GM12878 (cell line): ENCODE measurements around the gene FKBP15. TPM values are rescaled to one million over a fixed set of nuclear protein-coding genes. Genes with fewer than 3 reads are reported as not detected.

Experiments used
- ATAC-seq: fragments of 200-7000 bp; cut with Tn5 transposase; 3 replicates; pipeline ENCODE4 v1.9.1; 2020; ENCODE audit warnings: mild to moderate bottlenecking, moderate library complexity
- BruUV-seq: library from RNA; stranded (reverse); fragments of 400-500 nt; replicated peaks from 2 replicates; lab custom pipeline; 2021; lab: Mats Ljungman, UMichigan
- CTCF ChIA-PET: fragments of 300-600 bp; sonication (Branson Sonifier 250); formaldehyde crosslinking; extraction: SDS; loops from one replicate; lab custom pipeline; 2021; ENCODE audit warnings: inconsistent platforms; lab: Yijun Ruan, JAX
- POLR2A ChIA-PET: fragments of 350-600 bp; formaldehyde crosslinking; extraction: SDS; loops from one replicate; lab custom pipeline; 2021; ENCODE audit warnings: inconsistent platforms; lab: Charles Lee
- RAD21 ChIA-PET: fragments of 300-600 bp; sonication (Branson Sonifier 250); formaldehyde crosslinking; loops from one replicate; lab custom pipeline; 2023; ENCODE audit warnings: antibody characterized with exemption; ENCODE audit not compliant: unreplicated experiment; lab: Charles Lee
- SMC1A ChIA-PET: fragments of 300-600 bp; sonication (Branson Sonifier 250); formaldehyde crosslinking; loops from one replicate; lab custom pipeline; 2023; ENCODE audit not compliant: unreplicated experiment, uncharacterized antibody; lab: Charles Lee
- DNase-seq: peaks from one replicate; pipeline ENCODE4 v3.0.0-alpha.2; 2011; ENCODE audit warnings: low read depth, low spot score
- FAIRE-seq: peaks from 3 replicates; lab custom pipeline; 2011; peaks lifted over from hg19 to GRCh38; lab: Jason Lieb, UNC
- H2AFZ ChIP-seq: 2 replicates; pipeline ENCODE4 v1.6.0; 2011; ENCODE audit warnings: low read depth, low read length, control low read depth; ENCODE audit not compliant: control insufficient read depth
- H3K27ac ChIP-seq: 2 replicates; pipeline ENCODE4 v1.5.1; 2011; ENCODE audit warnings: control low read depth; ENCODE audit not compliant: control insufficient read depth, insufficient read depth
- H3K27me3 ChIP-seq, 2 experiments: replicated peaks in 1 of 2; 2 replicates each; pipeline versions ENCODE4 v1.6.0 to v1.6.1; 2011; ENCODE audit warnings: low read length in 1 of 2; ENCODE audit not compliant: control insufficient read depth in 2 of 2, insufficient read depth in 2 of 2
- H3K36me3 ChIP-seq, 2 experiments: 2 replicates each; pipeline ENCODE4 v1.5.1; 2011; ENCODE audit warnings: low read length in 1 of 2; ENCODE audit not compliant: control insufficient read depth in 2 of 2, insufficient read depth in 2 of 2
- H3K4me1 ChIP-seq: 2 replicates; pipeline ENCODE4 v1.6.1; 2011; ENCODE audit warnings: mild to moderate bottlenecking, low read length, moderate library complexity, mixed read lengths; ENCODE audit not compliant: control insufficient read depth, insufficient read depth
- H3K4me2 ChIP-seq: 2 replicates; pipeline ENCODE4 v1.6.0; 2011; ENCODE audit warnings: control low read depth; ENCODE audit not compliant: control insufficient read depth, insufficient read depth
- H3K4me3 ChIP-seq: fragments of 200-600 bp; sonication (generic); 2 replicates; pipeline ENCODE4 v1.5.1; 2016
- H3K79me2 ChIP-seq: 2 replicates; pipeline ENCODE4 v1.6.0; 2011; ENCODE audit warnings: low read length; ENCODE audit not compliant: control insufficient read depth, insufficient read depth
- H3K9ac ChIP-seq: 2 replicates; pipeline ENCODE4 v1.8.0; 2011; ENCODE audit warnings: low read length, control low read depth, mixed read lengths; ENCODE audit not compliant: control insufficient read depth, insufficient read depth
- H3K9me3 ChIP-seq: replicated peaks from 3 replicates; pipeline ENCODE4 v1.5.1; 2011; ENCODE audit warnings: mild to moderate bottlenecking, low read length; ENCODE audit not compliant: control insufficient read depth, insufficient read depth
- H4K20me1 ChIP-seq: 2 replicates; pipeline ENCODE4 v1.6.0; 2011; ENCODE audit not compliant: control insufficient read depth, insufficient read depth
- CBX3 ChIP-seq: fragments of 200-600 bp; sonication (generic); IDR thresholded peaks from 2 replicates; pipeline ENCODE4 v1.6.1; 2016; ENCODE audit warnings: low read depth, borderline replicate concordance
- HDAC2 ChIP-seq: fragments of 200-600 bp; sonication (generic); IDR thresholded peaks from 2 replicates; pipeline ENCODE4 v1.6.1; 2017
- KDM1A ChIP-seq: fragments of 200-600 bp; sonication (generic); IDR thresholded peaks from 2 replicates; pipeline ENCODE4 v1.6.1; 2016; ENCODE audit warnings: borderline replicate concordance
- RAD21 ChIP-seq: IDR thresholded peaks from 2 replicates; pipeline ENCODE4 v1.6.1; 2011; ENCODE audit warnings: mild to moderate bottlenecking, low read depth, low read length, moderate library complexity; ENCODE audit not compliant: insufficient read depth
- YBX1 ChIP-seq: fragments of 450-650 bp; IDR thresholded peaks from 2 replicates; pipeline ENCODE4 v1.6.1; 2016; ENCODE audit warnings: antibody characterized with exemption
- ZZZ3 ChIP-seq: IDR thresholded peaks from 2 replicates; pipeline ENCODE4 v1.6.1; 2011; ENCODE audit warnings: low read depth; ENCODE audit not compliant: control insufficient read depth, insufficient read length
- WGBS: methylation state at CpG from one replicate; pipeline ENCODE4 v1.1.6; 2016; ENCODE audit warnings: low lambda C conversion rate; ENCODE audit not compliant: insufficient replicate concordance, insufficient coverage; ENCODE audit errors: missing lambda C conversion rate; 5-methylcytosine and 5-hydroxymethylcytosine counted together
- in situ Hi-C: fragments of 300-500 bp; cut with MboI; formaldehyde crosslinking; loops from 9 replicates; pipeline ENCODE4 v1.14.3; 2018; ENCODE audit warnings: mixed read lengths
- intact Hi-C: fragments of 100-400 bp; cut with micrococcal nuclease; formaldehyde crosslinking; loops from one replicate; pipeline ENCODE4 v1.14.2; 2022; ENCODE audit not compliant: unreplicated experiment
- polyA plus RNA-seq, 11 experiments: library from polyadenylated mRNA; depleted of rRNA in 4 of 11; unstranded in 6 of 11; stranded (reverse) in 5 of 11; fragments of >200 nt; fragmentation: Nextera tagmentation in 4 of 11; fragmentation: Illumina TruSeq in 1 of 11; extraction: Ambion mirVana in 4 of 11; extraction: Trizol in 1 of 11; gene quantifications; 1 replicate in 1 of 11; 2 replicates in 10 of 11; pipeline versions ENCODE4 v1.2.1 to v1.2.3, GENCODE V29; 2011 to 2016; ENCODE audit warnings: inconsistent platforms in 2 of 11, missing spikeins in 2 of 11, low read depth in 1 of 11
- total RNA-seq, 4 experiments: library from RNA; depleted of rRNA in 3 of 4; stranded (reverse); fragments of >200 nt in 3 of 4; fragmentation: Illumina TruSeq in 1 of 4; extraction: Trizol in 1 of 4; gene quantifications; 2 replicates each; pipeline versions ENCODE4 v1.2.1 to v1.2.3, GENCODE V29; 2013 to 2021
- TF ChIP-seq, protein P1 (sequence below): fragments of 450-650 bp; IDR thresholded peaks from 2 replicates; pipeline ENCODE4 v1.6.1; 2017; ENCODE audit warnings: mild to moderate bottlenecking, moderate library complexity
- TF ChIP-seq, protein P2 (sequence below): fragments of 450-650 bp; IDR thresholded peaks from 2 replicates; pipeline ENCODE4 v1.6.1; 2017; ENCODE audit warnings: borderline replicate concordance

The FKBP15 gene
- total and polyA plus RNA-seq, 10 of the 15 experiments (the other 5 are each of a cell fraction or from before 2014, with no cell fraction given): 5.0 to 53.4 (median 21.2) TPM

DNA sequence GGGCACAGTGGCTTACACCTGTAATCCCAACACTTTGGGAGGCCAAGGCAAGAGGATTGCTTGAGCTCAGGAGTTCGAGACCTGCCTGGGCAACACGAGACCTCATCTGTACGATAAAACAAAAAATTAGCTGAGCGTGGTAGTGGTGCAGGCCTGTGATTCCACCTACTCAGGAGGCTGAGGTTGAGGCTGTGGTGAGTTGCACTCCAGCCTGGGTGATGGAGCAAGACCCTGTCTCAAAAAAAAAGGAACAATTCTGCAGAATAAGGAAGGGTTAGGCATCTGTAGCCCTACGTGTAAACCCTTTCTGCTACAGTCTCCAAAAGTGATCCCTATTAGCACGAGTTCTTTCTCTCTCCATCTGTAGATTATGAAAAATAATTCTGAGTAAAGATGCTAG lies 34.4 kb upstream of the FKBP15 start (continued):
- TF ChIP-seq RAD21 (no peak), KDM1A (no peak)

DNA sequence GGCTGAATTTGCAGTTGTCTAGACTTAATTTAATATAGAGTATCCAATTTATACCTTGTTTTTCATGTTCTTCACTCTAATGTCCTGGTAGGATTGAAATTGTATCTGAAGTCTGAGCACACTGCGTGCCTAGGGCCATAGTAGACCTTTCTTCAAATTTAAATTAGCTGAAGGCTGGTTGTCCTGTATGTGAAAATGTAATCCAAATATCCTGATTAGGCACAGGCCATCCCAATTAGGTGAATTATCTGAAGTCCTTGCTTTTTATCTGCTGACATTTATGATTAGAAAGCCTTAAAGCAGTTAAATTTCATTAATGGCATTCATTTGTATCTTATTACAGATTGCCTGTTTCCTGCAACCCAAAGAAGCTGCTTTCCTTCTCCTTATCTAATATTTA lies 33.9 kb upstream of the FKBP15 start:
- no peak overlapping the region for H3K4me3 ChIP-seq
- in situ Hi-C loops: no loop called here
- ChIA-PET RAD21 (interaction anchor here (1.0 kb wide), 1 partner anchor 19 kb away, joined by 4 read pairs; no protein-coding TSS in a partner anchor), SMC1A (interaction anchor here (1.7 to 2.0 kb wide), 2 partner anchors 34 to 66 kb away, joined by 3 to 9 read pairs; partner anchors contain the start of genes FKBP15 and SLC31A1), CTCF (no interaction called here), POLR2A (no interaction called here)
- H3K27me3 ChIP-seq: no peaks in the 10 kb centered on the region
- H3K36me3 ChIP-seq: peaks cover 2 to 8% of the 10 kb centered on the region in 2 experiments; a peak in 2 of 4 replicates
- ATAC-seq (no peak), DNase-seq (no peak)
- 96% methylated on average over 1 of the region's 1 CpG for WGBS
- H3K27ac ChIP-seq: no peak overlapping the region
- no peaks in the 10 kb centered on the region for H3K4me1 ChIP-seq
- H3K79me2 ChIP-seq: no peaks in the 10 kb centered on the region
- no peaks in the 10 kb centered on the region for H3K9me3 ChIP-seq
- TF ChIP-seq CBX3 (no peak), HDAC2 (no peak), ZZZ3 (no peak), YBX1 (no peak)
- TF ChIP-seq, protein P1, sequence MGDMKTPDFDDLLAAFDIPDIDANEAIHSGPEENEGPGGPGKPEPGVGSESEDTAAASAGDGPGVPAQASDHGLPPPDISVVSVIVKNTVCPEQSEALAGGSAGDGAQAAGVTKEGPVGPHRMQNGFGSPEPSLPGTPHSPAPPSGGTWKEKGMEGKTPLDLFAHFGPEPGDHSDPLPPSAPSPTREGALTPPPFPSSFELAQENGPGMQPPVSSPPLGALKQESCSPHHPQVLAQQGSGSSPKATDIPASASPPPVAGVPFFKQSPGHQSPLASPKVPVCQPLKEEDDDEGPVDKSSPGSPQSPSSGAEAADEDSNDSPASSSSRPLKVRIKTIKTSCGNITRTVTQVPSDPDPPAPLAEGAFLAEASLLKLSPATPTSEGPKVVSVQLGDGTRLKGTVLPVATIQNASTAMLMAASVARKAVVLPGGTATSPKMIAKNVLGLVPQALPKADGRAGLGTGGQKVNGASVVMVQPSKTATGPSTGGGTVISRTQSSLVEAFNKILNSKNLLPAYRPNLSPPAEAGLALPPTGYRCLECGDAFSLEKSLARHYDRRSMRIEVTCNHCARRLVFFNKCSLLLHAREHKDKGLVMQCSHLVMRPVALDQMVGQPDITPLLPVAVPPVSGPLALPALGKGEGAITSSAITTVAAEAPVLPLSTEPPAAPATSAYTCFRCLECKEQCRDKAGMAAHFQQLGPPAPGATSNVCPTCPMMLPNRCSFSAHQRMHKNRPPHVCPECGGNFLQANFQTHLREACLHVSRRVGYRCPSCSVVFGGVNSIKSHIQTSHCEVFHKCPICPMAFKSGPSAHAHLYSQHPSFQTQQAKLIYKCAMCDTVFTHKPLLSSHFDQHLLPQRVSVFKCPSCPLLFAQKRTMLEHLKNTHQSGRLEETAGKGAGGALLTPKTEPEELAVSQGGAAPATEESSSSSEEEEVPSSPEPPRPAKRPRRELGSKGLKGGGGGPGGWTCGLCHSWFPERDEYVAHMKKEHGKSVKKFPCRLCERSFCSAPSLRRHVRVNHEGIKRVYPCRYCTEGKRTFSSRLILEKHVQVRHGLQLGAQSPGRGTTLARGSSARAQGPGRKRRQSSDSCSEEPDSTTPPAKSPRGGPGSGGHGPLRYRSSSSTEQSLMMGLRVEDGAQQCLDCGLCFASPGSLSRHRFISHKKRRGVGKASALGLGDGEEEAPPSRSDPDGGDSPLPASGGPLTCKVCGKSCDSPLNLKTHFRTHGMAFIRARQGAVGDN: no peak
- TF ChIP-seq, protein P2, sequence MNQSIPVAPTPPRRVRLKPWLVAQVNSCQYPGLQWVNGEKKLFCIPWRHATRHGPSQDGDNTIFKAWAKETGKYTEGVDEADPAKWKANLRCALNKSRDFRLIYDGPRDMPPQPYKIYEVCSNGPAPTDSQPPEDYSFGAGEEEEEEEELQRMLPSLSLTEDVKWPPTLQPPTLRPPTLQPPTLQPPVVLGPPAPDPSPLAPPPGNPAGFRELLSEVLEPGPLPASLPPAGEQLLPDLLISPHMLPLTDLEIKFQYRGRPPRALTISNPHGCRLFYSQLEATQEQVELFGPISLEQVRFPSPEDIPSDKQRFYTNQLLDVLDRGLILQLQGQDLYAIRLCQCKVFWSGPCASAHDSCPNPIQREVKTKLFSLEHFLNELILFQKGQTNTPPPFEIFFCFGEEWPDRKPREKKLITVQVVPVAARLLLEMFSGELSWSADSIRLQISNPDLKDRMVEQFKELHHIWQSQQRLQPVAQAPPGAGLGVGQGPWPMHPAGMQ: no peak
- TF ChIP-seq, all 136 proteins: peak for 0
- no TSS peak for BruUV-seq
- H2AFZ ChIP-seq: no peak overlapping the region
- no peaks in the 10 kb centered on the region for H4K20me1 ChIP-seq
- FAIRE-seq: no peak
- intact Hi-C loops: no loop called here
- no peak overlapping the region for H3K4me2 ChIP-seq
- no peak overlapping the region for H3K9ac ChIP-seq
